Hepatocyte (in vitro differentiated cells): ENCODE measurements around the gene LRRTM2. TPM values are rescaled to one million over a fixed set of nuclear protein-coding genes. Genes with fewer than 3 reads are reported as not detected.

Source experiments
- DNase-seq: peaks from one replicate; pipeline ENCODE4 v3.0.0-alpha.2; 2016; ENCODE audit warnings: low spot score
- H2AFZ ChIP-seq: fragments of 200-600 bp; sonication (generic); 2 replicates; pipeline ENCODE4 v1.6.0; 2016; ENCODE audit warnings: antibody characterized with exemption, mild to moderate bottlenecking
- H3K27ac ChIP-seq: fragments of 200-600 bp; sonication (generic); 2 replicates; pipeline ENCODE4 v1.5.1; 2016; ENCODE audit warnings: mild to moderate bottlenecking
- H3K27me3 ChIP-seq: fragments of 200-600 bp; sonication (generic); 2 replicates; pipeline ENCODE4 v1.6.1; 2016
- H3K36me3 ChIP-seq: fragments of 200-600 bp; sonication (generic); replicated peaks from 2 replicates; pipeline ENCODE4 v1.5.1; 2016; ENCODE audit warnings: low read depth; ENCODE audit not compliant: insufficient read depth
- H3K4me1 ChIP-seq: fragments of 200-600 bp; sonication (generic); 2 replicates; pipeline ENCODE4 v1.5.1; 2016; ENCODE audit warnings: mild to moderate bottlenecking, moderate library complexity; ENCODE audit not compliant: insufficient read depth
- H3K4me2 ChIP-seq: fragments of 200-600 bp; sonication (generic); 2 replicates; pipeline ENCODE4 v1.6.0; 2016
- H3K4me3 ChIP-seq: fragments of 200-600 bp; sonication (generic); 2 replicates; pipeline ENCODE4 v1.5.1; 2016; ENCODE audit warnings: mild to moderate bottlenecking
- H3K79me2 ChIP-seq: fragments of 200-600 bp; sonication (generic); 2 replicates; pipeline ENCODE4 v1.6.0; 2017; ENCODE audit warnings: mild to moderate bottlenecking
- H3K9me2 ChIP-seq: fragments of 200-600 bp; sonication (generic); replicated peaks from 2 replicates; pipeline ENCODE4 v1.6.0; 2017; ENCODE audit warnings: mild to moderate bottlenecking; ENCODE audit not compliant: insufficient read depth
- H3K9me3 ChIP-seq: fragments of 200-600 bp; sonication (generic); 2 replicates; pipeline ENCODE4 v1.5.1; 2016; ENCODE audit warnings: low read depth, mild to moderate bottlenecking
- H4K20me1 ChIP-seq: fragments of 200-600 bp; sonication (generic); 2 replicates; pipeline ENCODE4 v1.6.0; 2016; ENCODE audit warnings: mild to moderate bottlenecking; ENCODE audit not compliant: insufficient read depth, poor library complexity, severe bottlenecking
- CTCF ChIP-seq: fragments of 200-600 bp; sonication (generic); IDR thresholded peaks from 2 replicates; pipeline ENCODE4 v1.5.1; 2016; ENCODE audit warnings: antibody characterized with exemption, mild to moderate bottlenecking; ENCODE audit not compliant: poor library complexity
- EZH2 ChIP-seq: fragments of 200-600 bp; sonication (generic); IDR thresholded peaks from 2 replicates; pipeline ENCODE4 v1.6.1; 2016; ENCODE audit warnings: antibody characterized with exemption, mild to moderate bottlenecking, borderline replicate concordance
- EZH2phosphoT487 ChIP-seq: fragments of 200-600 bp; sonication (generic); IDR thresholded peaks from one replicate; pipeline ENCODE4 v1.6.1; 2018; ENCODE audit warnings: antibody characterized with exemption, mild to moderate bottlenecking, low read depth, moderate library complexity; ENCODE audit not compliant: unreplicated experiment, severe bottlenecking
- WGBS: methylation state at CpG from one replicate; pipeline ENCODE4 v1.1.6; 2016; ENCODE audit warnings: low lambda C conversion rate; ENCODE audit errors: missing lambda C conversion rate; 5-methylcytosine and 5-hydroxymethylcytosine counted together
- polyA plus RNA-seq: library from polyadenylated mRNA; unstranded; fragments of >200 nt; fragmentation: Nextera tagmentation; extraction: Ambion mirVana; gene quantifications from 2 replicates; pipeline ENCODE4 v1.2.1, GENCODE V29; 2016
- total RNA-seq: library from RNA; depleted of rRNA; stranded (reverse); fragments of >200 nt; gene quantifications from 2 replicates; pipeline ENCODE4 v1.2.3, GENCODE V29; 2014

The LRRTM2 gene
- total and polyA plus RNA-seq, 2 experiments from 2014 or later, result 0.22 to 0.47 TPM

GRCh38 chr5:138833726-138834480, 41.2 kb downstream of the LRRTM2 start:
- no peaks in the 10 kb centered on the region for H3K9me2 ChIP-seq
- TF ChIP-seq EZH2phosphoT487 (no peak), EZH2 (no peak), CTCF (no peak)
- no peak overlapping the region for H3K4me3 ChIP-seq
- no peak overlapping the region for H3K27ac ChIP-seq
- H3K27me3 ChIP-seq, result no peaks in the 10 kb centered on the region
- no peak overlapping the region for H2AFZ ChIP-seq
- H4K20me1 ChIP-seq, result peaks cover 69% of the 10 kb centered on the region
- H3K9me3 ChIP-seq, result no peaks in the 10 kb centered on the region
- no peak overlapping the region for H3K4me2 ChIP-seq
- no peak for DNase-seq
- peaks cover 3% of the 10 kb centered on the region for H3K4me1 ChIP-seq
- 26% methylated on average over 3 of the region's 3 CpGs for WGBS
- H3K36me3 ChIP-seq, result no peaks in the 10 kb centered on the region
- peaks cover 93% of the 10 kb centered on the region for H3K79me2 ChIP-seq

GRCh38 chr5:138833080-138833479, 42.1 kb downstream of the LRRTM2 start:
- no peak for DNase-seq
- Histone ChIP-seq H3K4me1 (peaks cover 3% of the 10 kb centered on the region), H3K27ac (no peak overlapping the region), H3K79me2 (peaks cover 93% of the 10 kb centered on the region), H3K4me2 (no peak overlapping the region), H3K9me2 (no peaks in the 10 kb centered on the region), H3K36me3 (no peaks in the 10 kb centered on the region), H2AFZ (no peak overlapping the region), H3K27me3 (no peaks in the 10 kb centered on the region), H3K4me3 (no peak overlapping the region), H4K20me1 (peaks cover 65% of the 10 kb centered on the region), H3K9me3 (no peaks in the 10 kb centered on the region)
- TF ChIP-seq EZH2phosphoT487, result no peak
- TF ChIP-seq EZH2, result no peak
- TF ChIP-seq CTCF, result no peak
- 83% methylated on average over 2 of the region's 2 CpGs for WGBS

- Histone ChIP-seq H4K20me1 (peaks cover 57% of the 10 kb centered on the region), H2AFZ (no peak overlapping the region), H3K4me2 (no peak overlapping the region), H3K36me3 (no peaks in the 10 kb centered on the region), H3K4me1 (peaks cover 3% of the 10 kb centered on the region), H3K27ac (no peak overlapping the region), H3K4me3 (no peak overlapping the region), H3K79me2 (peaks cover 93% of the 10 kb centered on the region), H3K9me3 (no peaks in the 10 kb centered on the region), H3K27me3 (no peaks in the 10 kb centered on the region), H3K9me2 (no peaks in the 10 kb centered on the region)
- DNase-seq, result no peak
- TF ChIP-seq EZH2, result no peak
- TF ChIP-seq EZH2phosphoT487, result no peak
- no peak for TF ChIP-seq CTCF
- 85% methylated on average over 2 of the region's 2 CpGs for WGBS
Measured at GRCh38 chr5:138832218-138832617, 42.9 kb downstream of the LRRTM2 start.
